A673 (cell line): ENCODE measurements around the gene BPIFB1. TPM values are rescaled to one million over a fixed set of nuclear protein-coding genes. Genes with fewer than 3 reads are reported as not detected.

Experiments
- BruUV-seq: library from RNA; stranded (reverse); fragments of 400-500 nt; replicated peaks from 2 replicates; lab custom pipeline; 2021; lab: Mats Ljungman, UMichigan
- CTCF ChIA-PET: fragments of 300-600 bp; sonication (Branson Sonifier 250); formaldehyde crosslinking; loops from one replicate; lab custom pipeline; 2022; ENCODE audit warnings: antibody characterized with exemption; lab: Charles Lee
- POLR2A ChIA-PET: fragments of 300-600 bp; sonication (Branson Sonifier 250); formaldehyde crosslinking; loops from one replicate; lab custom pipeline; 2022; ENCODE audit warnings: antibody characterized with exemption; ENCODE audit not compliant: low non-redundant PET; lab: Charles Lee
- DNase-seq: peaks from one replicate; pipeline ENCODE4 v3.0.0-alpha.2; 2015; ENCODE audit warnings: low spot score
- H3K27ac ChIP-seq: fragments of 200-600 bp; sonication (generic); 2 replicates; pipeline ENCODE4 v1.5.1; 2016; ENCODE audit warnings: mixed run types, low read depth, mild to moderate bottlenecking, mixed read lengths, antibody characterized with exemption, low read length; ENCODE audit not compliant: poor library complexity, severe bottlenecking
- H3K27me3 ChIP-seq: fragments of 200-600 bp; sonication (generic); replicated peaks from 2 replicates; pipeline ENCODE4 v1.6.1; 2017; ENCODE audit warnings: mixed run types, low read depth, mild to moderate bottlenecking, mixed read lengths, antibody characterized with exemption, low read length; ENCODE audit not compliant: insufficient read depth, poor library complexity
- H3K36me3 ChIP-seq: fragments of 200-600 bp; sonication (generic); 2 replicates; pipeline ENCODE4 v1.6.1; 2016; ENCODE audit warnings: mixed run types, mild to moderate bottlenecking, mixed read lengths, antibody characterized with exemption, low read length; ENCODE audit not compliant: insufficient read depth, poor library complexity, severe bottlenecking
- H3K4me1 ChIP-seq: fragments of 200-600 bp; sonication (generic); 2 replicates; pipeline ENCODE4 v1.6.1; 2017; ENCODE audit warnings: mixed run types, mild to moderate bottlenecking, mixed read lengths, antibody characterized with exemption, low read length; ENCODE audit not compliant: insufficient read depth, poor library complexity, severe bottlenecking
- H3K4me3 ChIP-seq: fragments of 200-600 bp; sonication (generic); 2 replicates; pipeline ENCODE4 v1.5.1; 2016; ENCODE audit warnings: low read depth, mixed run types, mild to moderate bottlenecking, mixed read lengths, low read length; ENCODE audit not compliant: poor library complexity, severe bottlenecking
- H3K9me3 ChIP-seq: fragments of 200-600 bp; sonication (generic); 2 replicates; pipeline ENCODE4 v1.6.1; 2016; ENCODE audit warnings: mixed run types, low read depth, mild to moderate bottlenecking, mixed read lengths, antibody characterized with exemption, low read length; ENCODE audit not compliant: poor library complexity, severe bottlenecking
- EZH2 ChIP-seq: fragments of 200-600 bp; sonication (generic); IDR thresholded peaks from 2 replicates; pipeline ENCODE4 v1.6.1; 2017; ENCODE audit warnings: borderline replicate concordance, low read depth, mild to moderate bottlenecking, mixed read lengths, antibody characterized with exemption, low read length; ENCODE audit not compliant: poor library complexity, severe bottlenecking
- intact Hi-C: fragments of 100-400 bp; cut with micrococcal nuclease; formaldehyde crosslinking; loops from one replicate; pipeline ENCODE4 v1.10.0; 2022; ENCODE audit not compliant: unreplicated experiment
- total RNA-seq: library from RNA; stranded (reverse); gene quantifications from 2 replicates; pipeline ENCODE4 v1.2.3, GENCODE V29; 2021
- TF ChIP-seq, protein P1 (sequence below): fragments of 300-800, 200-600 bp; sonication (generic); conservative IDR thresholded peaks from 2 replicates; pipeline ENCODE4 v1.5.1; 2017; ENCODE audit warnings: low read depth, mild to moderate bottlenecking, antibody characterized with exemption, low read length, moderate library complexity, mixed read lengths

BPIFB1 gene
- total RNA-seq, 1 experiment from 2014 or later, result not detected

DNA sequence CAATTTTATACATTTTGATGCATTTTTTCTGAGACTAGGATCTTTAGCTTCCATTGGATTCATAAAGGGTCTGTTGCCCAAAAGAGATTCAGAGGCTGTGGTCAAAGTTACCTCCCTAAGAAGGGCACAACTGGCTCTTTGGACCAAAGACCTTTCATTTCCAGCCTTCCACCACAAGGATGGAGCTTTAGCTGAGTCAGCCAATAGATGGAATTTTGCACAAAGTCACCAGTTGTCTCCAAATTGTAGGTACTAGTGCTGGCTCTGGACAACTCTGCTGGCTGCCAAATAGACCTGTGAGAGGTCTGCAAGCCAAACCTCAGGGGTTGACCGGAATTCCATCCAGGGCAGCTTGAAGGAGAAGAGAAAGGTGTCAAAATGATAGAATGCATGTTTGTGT, 46.7 kb upstream of the BPIFB1 start:
- TF ChIP-seq EZH2, result no peak
- TF ChIP-seq, protein P1, sequence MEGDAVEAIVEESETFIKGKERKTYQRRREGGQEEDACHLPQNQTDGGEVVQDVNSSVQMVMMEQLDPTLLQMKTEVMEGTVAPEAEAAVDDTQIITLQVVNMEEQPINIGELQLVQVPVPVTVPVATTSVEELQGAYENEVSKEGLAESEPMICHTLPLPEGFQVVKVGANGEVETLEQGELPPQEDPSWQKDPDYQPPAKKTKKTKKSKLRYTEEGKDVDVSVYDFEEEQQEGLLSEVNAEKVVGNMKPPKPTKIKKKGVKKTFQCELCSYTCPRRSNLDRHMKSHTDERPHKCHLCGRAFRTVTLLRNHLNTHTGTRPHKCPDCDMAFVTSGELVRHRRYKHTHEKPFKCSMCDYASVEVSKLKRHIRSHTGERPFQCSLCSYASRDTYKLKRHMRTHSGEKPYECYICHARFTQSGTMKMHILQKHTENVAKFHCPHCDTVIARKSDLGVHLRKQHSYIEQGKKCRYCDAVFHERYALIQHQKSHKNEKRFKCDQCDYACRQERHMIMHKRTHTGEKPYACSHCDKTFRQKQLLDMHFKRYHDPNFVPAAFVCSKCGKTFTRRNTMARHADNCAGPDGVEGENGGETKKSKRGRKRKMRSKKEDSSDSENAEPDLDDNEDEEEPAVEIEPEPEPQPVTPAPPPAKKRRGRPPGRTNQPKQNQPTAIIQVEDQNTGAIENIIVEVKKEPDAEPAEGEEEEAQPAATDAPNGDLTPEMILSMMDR, result no peak
- no peaks in the 10 kb centered on the region for H3K4me1 ChIP-seq
- no peaks in the 10 kb centered on the region for H3K36me3 ChIP-seq
- intact Hi-C loops, result no loop called here
- ChIA-PET CTCF (no interaction called here), POLR2A (no interaction called here)
- no peak overlapping the region for H3K4me3 ChIP-seq
- no peaks in the 10 kb centered on the region for H3K9me3 ChIP-seq
- no TSS peak for BruUV-seq
- no peak overlapping the region for H3K27ac ChIP-seq
- peaks cover 39% of the 10 kb centered on the region for H3K27me3 ChIP-seq
- no peak for DNase-seq

DNA sequence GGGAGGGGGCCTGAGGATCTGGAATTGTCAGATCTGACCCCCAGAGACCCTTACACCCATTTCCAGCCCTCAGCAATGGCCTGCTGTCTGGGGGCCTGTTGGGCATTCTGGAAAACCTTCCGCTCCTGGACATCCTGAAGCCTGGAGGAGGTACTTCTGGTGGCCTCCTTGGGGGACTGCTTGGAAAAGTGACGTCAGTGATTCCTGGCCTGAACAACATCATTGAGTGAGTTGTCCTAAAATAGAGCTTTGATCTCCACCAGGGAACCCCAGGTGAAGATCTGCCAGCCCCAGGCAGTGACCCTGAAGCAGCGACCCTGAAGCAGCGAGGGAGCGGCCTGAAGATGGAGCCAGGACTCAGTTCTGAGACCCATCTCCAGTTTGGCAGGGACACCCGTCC, 45.0 kb upstream of the BPIFB1 start:
- TF ChIP-seq EZH2, result no peak
- TF ChIP-seq, protein P1, result no peak
- Histone ChIP-seq H3K4me1 (no peaks in the 10 kb centered on the region), H3K27ac (no peak overlapping the region), H3K4me3 (no peak overlapping the region), H3K36me3 (no peaks in the 10 kb centered on the region), H3K27me3 (peaks cover 26% of the 10 kb centered on the region), H3K9me3 (no peaks in the 10 kb centered on the region)
- POLR2A ChIA-PET, result no interaction called here
- DNase-seq, result no peak
- CTCF ChIA-PET, result no interaction called here
- intact Hi-C loops, result no loop called here
- BruUV-seq, result no TSS peak

DNA sequence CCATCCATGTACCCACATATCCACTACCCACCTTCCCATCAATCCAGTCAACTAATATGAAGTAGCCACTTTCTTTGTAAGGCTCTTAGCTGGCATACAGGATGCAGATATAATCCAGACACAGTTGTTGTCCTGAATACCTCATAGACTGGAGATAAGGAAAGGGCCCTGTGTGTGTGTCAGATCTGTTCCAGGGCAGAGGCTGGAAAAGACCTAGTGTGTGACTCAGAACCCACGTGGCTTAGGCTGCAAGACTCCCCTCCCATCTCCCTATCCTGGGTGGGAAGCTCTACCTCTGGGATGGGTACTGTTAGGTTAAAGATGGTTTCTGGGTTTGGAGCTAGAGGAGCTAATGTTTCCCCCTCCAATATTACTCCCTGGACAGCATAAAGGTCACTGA, 43.6 kb upstream of the BPIFB1 start:
- no peak for DNase-seq
- Histone ChIP-seq H3K9me3 (no peaks in the 10 kb centered on the region), H3K27me3 (peaks cover 23% of the 10 kb centered on the region), H3K27ac (no peak overlapping the region), H3K36me3 (no peaks in the 10 kb centered on the region), H3K4me1 (no peaks in the 10 kb centered on the region), H3K4me3 (no peak overlapping the region)
- intact Hi-C loops, result no loop called here
- TF ChIP-seq, protein P1, result no peak
- TF ChIP-seq EZH2, result no peak
- CTCF ChIA-PET, result no interaction called here
- BruUV-seq, result no TSS peak
- POLR2A ChIA-PET, result no interaction called here
